Gastrocnemius medialis (tissue), 4 donors: ENCODE results near the gene LEPR. TPM values are rescaled to one million over a fixed set of nuclear protein-coding genes. Genes with fewer than 3 reads are reported as not detected.

Experiments used
- ATAC-seq, 2 donors: fragments of 150-250 bp; one replicate each; pipeline ENCODE4 v1.9.1; 2016
- DNase-seq, 2 donors: peaks; one replicate each; pipeline ENCODE4 v3.0.0-alpha.2; 2019
- H3K27ac ChIP-seq, 4 donors: fragments of 200-600 bp; sonication (generic); 1 replicate in 1 of 4; 2 replicates in 3 of 4; pipeline ENCODE4 v1.5.1; 2016 to 2018; ENCODE audit warnings: mild to moderate bottlenecking in 2 of 4, moderate library complexity in 1 of 4
- H3K27me3 ChIP-seq, 3 donors: fragments of 200-600 bp; sonication (generic) in 2 of 3; 1 replicate in 1 of 3; 2 replicates in 2 of 3; pipeline versions ENCODE4 v1.5.1 to v1.6.0; 2016 to 2019; ENCODE audit warnings: mild to moderate bottlenecking in 1 of 3, moderate library complexity in 1 of 3
- H3K36me3 ChIP-seq, 2 donors: fragments of 200-600 bp; sonication (generic) in 1 of 2; one replicate each; pipeline ENCODE4 v1.5.1; 2017 to 2018
- H3K4me1 ChIP-seq, 2 donors: fragments of 200-600 bp; sonication (generic) in 1 of 2; one replicate each; pipeline ENCODE4 v1.5.1; 2016 to 2017; ENCODE audit warnings: mild to moderate bottlenecking in 2 of 2
- H3K4me3 ChIP-seq, 4 donors: fragments of 200-600 bp; sonication (generic) in 3 of 4; 1 replicate in 1 of 4; 2 replicates in 3 of 4; pipeline ENCODE4 v1.5.1; 2016 to 2019; ENCODE audit warnings: mild to moderate bottlenecking in 2 of 4
- H3K9me3 ChIP-seq, 3 donors: fragments of 200-600 bp; sonication (generic) in 2 of 3; 1 replicate in 1 of 3; 2 replicates in 2 of 3; pipeline ENCODE4 v1.5.1; 2016 to 2019
- CTCF ChIP-seq, 5 experiments: fragments of 450-650 bp in 3 of 5; fragments of 200-600 bp in 2 of 5; sonication (generic) in 2 of 5; IDR thresholded peaks in 4 of 5; conservative IDR thresholded peaks in 1 of 5; 1 replicate in 4 of 5; 2 replicates in 1 of 5; pipeline ENCODE4 v1.5.1; 2016 to 2019; ENCODE audit warnings: antibody characterized with exemption in 5 of 5, mild to moderate bottlenecking in 3 of 5, moderate library complexity in 3 of 5
- POLR2A ChIP-seq, 2 donors: fragments of 450-650 bp; IDR thresholded peaks; one replicate each; pipeline ENCODE4 v1.6.1; 2017; ENCODE audit warnings: antibody characterized with exemption in 2 of 2, mild to moderate bottlenecking in 2 of 2, moderate library complexity in 2 of 2
- in situ Hi-C, 4 donors: fragments of 200-750 bp; cut with MboI; loops; one replicate each; pipeline versions ENCODE4 v1.15.0 to v1.8.0; 2017; ENCODE audit warnings: low sequenced_read_pairs in 4 of 4
- intact Hi-C: fragments of 100-400 bp; cut with DNase I; formaldehyde crosslinking; loops from one replicate; pipeline ENCODE4 v1.15.1; 2023; ENCODE audit warnings: low total_unique reads
- total RNA-seq, 4 donors: library from RNA; depleted of rRNA; stranded (reverse); fragments of >200 nt; gene quantifications; one replicate each; pipeline versions ENCODE4 v1.1.0 to v1.2.3, GENCODE V29; 2016

Gene LEPR
- total RNA-seq, 4 donors from 2014 or later: 4.0 to 7.4 (median 4.2) TPM

DNA sequence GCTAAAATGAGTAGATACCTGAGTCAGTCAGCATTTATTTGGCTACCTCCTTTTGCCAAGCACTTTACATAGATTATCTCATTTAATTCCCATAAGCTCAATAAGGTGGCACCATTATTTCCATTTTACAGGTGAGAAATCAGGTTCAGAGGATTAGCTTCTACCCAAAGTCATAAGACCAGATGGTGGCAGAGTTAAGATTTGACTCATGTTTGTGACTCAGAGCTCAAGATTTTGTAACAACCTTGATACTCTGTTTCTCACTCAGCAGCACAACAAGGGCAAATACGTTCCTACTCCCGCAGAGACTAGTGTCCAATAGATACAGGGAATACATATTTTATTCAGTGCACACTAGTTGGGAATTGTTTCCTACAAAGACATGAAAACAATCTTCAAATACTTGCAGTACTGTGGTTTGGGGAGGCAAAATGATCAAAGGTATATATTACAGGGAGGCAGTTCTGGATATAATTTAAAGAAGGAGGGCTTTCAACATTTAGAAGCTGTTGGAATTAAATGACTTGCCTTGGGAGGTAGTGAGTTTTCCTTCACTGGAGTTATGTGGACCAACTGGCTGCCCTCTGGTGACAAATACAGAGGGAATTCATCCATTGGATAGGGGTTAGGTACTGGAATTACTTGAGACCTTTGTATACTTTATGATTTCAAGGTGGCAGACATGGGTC lies 3.6 kb downstream of the LEPR start:
- Histone ChIP-seq H3K4me1 (peaks cover 22 to 30% of the 10 kb centered on the region in 2 donors), H3K9me3 (no peaks in the 10 kb centered on the region), H3K4me3 (no peak overlapping the region), H3K27me3 (no peaks in the 10 kb centered on the region), H3K27ac (peak overlapping the region in 3 of 4 donors; percentile 8 to 30 (median 26)), H3K36me3 (peaks cover 0 to 33% of the 10 kb centered on the region in 2 donors)
- no peak for DNase-seq
- in situ Hi-C loops (loop anchor here in 1 of 4 donors (5.0 to 25.0 kb wide), 2 partner anchors 357 to 562 kb away; no protein-coding TSS in a partner anchor), intact Hi-C loops (loop anchor here (5.0 to 10.0 kb wide), 4 partner anchors 167 to 1809 kb away; no protein-coding TSS in a partner anchor)
- ATAC-seq: no peak
- no peak for TF ChIP-seq POLR2A (IDR thresholded peaks at IDR 0.05)
- no peak for TF ChIP-seq CTCF (IDR thresholded peaks at IDR 0.05 in 4 of 5, conservative IDR thresholded peaks at IDR 0.05 in 1 of 5)

DNA sequence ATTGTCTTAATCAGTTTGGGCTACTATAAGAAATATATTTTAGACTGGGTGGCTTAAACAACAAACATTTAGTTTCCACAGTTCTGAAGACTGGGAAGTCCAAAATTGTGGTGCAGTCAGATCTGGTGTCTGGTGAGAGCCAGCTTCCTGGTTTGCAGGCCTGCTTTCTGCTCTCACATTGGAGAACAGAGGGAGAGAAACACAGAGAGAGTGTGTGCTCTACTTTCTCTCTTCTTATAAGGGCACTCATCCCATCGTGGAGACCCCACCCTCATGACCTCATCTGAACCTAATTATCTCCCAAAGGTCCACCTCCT lies 4.1 kb downstream of the LEPR start:
- no peaks in the 10 kb centered on the region for H3K27me3 ChIP-seq
- H3K4me3 ChIP-seq: no peak overlapping the region
- TF ChIP-seq POLR2A (IDR thresholded peaks at IDR 0.05): no peak
- TF ChIP-seq CTCF (IDR thresholded peaks at IDR 0.05 in 4 of 5, conservative IDR thresholded peaks at IDR 0.05 in 1 of 5): no peak
- intact Hi-C loops: loop anchor here (5.0 to 10.0 kb wide), 4 partner anchors 167 to 1810 kb away; no protein-coding TSS in a partner anchor
- peaks cover 19 to 28% of the 10 kb centered on the region in 2 donors for H3K4me1 ChIP-seq
- in situ Hi-C loops: loop anchor here in 1 of 4 donors (5.0 to 25.0 kb wide), 2 partner anchors 357 to 562 kb away; no protein-coding TSS in a partner anchor
- no peak for ATAC-seq
- peak overlapping the region in 2 of 4 donors; percentile 8 to 9 for H3K27ac ChIP-seq
- H3K36me3 ChIP-seq: peaks cover 0 to 33% of the 10 kb centered on the region in 2 donors
- no peak for DNase-seq
- no peaks in the 10 kb centered on the region for H3K9me3 ChIP-seq

GRCh38 chr1:65425006-65425405 lies 4.5 kb downstream of the LEPR start:
- no peak for DNase-seq
- H3K4me3 ChIP-seq: no peak overlapping the region
- no peaks in the 10 kb centered on the region for H3K27me3 ChIP-seq
- ATAC-seq: no peak
- no peak overlapping the region for H3K27ac ChIP-seq
- TF ChIP-seq CTCF (IDR thresholded peaks at IDR 0.05 in 4 of 5, conservative IDR thresholded peaks at IDR 0.05 in 1 of 5) (no peak), POLR2A (IDR thresholded peaks at IDR 0.05) (no peak)
- H3K9me3 ChIP-seq: no peaks in the 10 kb centered on the region
- H3K4me1 ChIP-seq: peaks cover 19 to 28% of the 10 kb centered on the region in 2 donors
- in situ Hi-C loops (loop anchor here in 1 of 4 donors (25.0 kb wide), 1 partner anchor 262 kb away; no protein-coding TSS in a partner anchor), intact Hi-C loops (loop anchor here (10.0 kb wide), 1 partner anchor 1810 kb away; no protein-coding TSS in a partner anchor)
- H3K36me3 ChIP-seq: peaks cover 0 to 37% of the 10 kb centered on the region in 2 donors

GRCh38 chr1:65425697-65426096 lies 5.2 kb downstream of the LEPR start:
- intact Hi-C loops (loop anchor here (10.0 kb wide), 1 partner anchor 1811 kb away; no protein-coding TSS in a partner anchor), in situ Hi-C loops (loop anchor here in 1 of 4 donors (25.0 kb wide), 1 partner anchor 262 kb away; no protein-coding TSS in a partner anchor)
- no peak overlapping the region for H3K27ac ChIP-seq
- DNase-seq: no peak
- TF ChIP-seq POLR2A (IDR thresholded peaks at IDR 0.05) (no peak), CTCF (IDR thresholded peaks at IDR 0.05 in 4 of 5, conservative IDR thresholded peaks at IDR 0.05 in 1 of 5) (no peak)
- ATAC-seq: no peak
- H3K4me1 ChIP-seq: peaks cover 19 to 28% of the 10 kb centered on the region in 2 donors
- no peaks in the 10 kb centered on the region for H3K9me3 ChIP-seq
- H3K27me3 ChIP-seq: no peaks in the 10 kb centered on the region
- no peak overlapping the region for H3K4me3 ChIP-seq
- peaks cover 0 to 44% of the 10 kb centered on the region in 2 donors for H3K36me3 ChIP-seq
